ENCODE results near the gene DNAJC22. TPM values are rescaled to one million over a fixed set of nuclear protein-coding genes. Genes with fewer than 3 reads are reported as not detected.
A peak's percentile ranks its signal among the peaks of the same experiment; 100 is the strongest.

DNAJC22 gene
- total and polyA plus RNA-seq, 9 of the 15 experiments (the other 6 are each of a cell fraction or from before 2014, with no cell fraction given), result 0.10 to 1.2 (median 0.47) TPM

DNA sequence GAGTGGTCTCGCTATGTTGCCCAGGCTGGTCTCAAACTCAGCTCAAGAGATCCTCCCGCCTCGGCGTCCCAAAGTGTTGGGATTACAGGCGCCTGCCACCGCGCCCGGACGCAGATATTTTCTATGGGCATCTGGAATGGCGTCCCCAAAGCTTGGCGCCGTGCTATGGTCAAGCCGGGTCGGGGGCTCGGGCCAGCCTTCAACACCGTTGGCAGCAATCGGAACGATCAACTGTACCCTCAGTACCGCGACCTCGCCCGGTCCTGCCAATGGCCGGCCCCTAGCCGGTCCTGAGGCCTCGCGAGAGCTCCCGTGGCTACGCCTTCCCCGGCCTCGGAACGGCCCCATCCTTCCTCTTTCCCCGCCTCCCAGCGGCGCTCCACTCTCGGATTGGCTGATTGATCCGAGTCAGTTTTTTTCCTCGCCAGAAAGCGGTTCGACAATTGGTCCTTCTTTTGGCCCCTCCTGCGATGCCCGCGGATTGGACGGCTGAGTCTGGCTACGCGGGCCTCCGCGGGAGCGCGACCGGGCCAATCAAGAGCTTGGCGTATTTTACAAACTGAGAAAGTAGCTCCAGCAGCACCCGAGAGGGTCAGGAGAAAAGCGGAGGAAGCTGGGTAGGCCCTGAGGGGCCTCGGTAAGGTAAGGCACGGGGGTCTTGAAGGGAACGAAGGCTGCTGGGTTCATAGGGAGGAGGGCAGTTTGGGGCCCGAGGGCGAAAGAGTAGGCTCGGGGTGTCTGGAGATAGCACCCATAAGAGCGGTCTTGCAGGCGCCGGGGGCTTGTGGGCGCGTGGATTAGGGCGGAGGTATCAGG is 23.8 kb upstream of the DNAJC22 start, which contains the start of gene TROAP (continued):
- TF ChIP-seq KDM1A (IDR thresholded peaks at IDR 0.05), result no peak
- TF ChIP-seq NEUROD1 (IDR thresholded peaks at IDR 0.05; ENCODE audit: borderline replicate concordance, low read depth, low read length, partially characterized antibody), result peak; percentile 78
- TF ChIP-seq, protein P1, sequence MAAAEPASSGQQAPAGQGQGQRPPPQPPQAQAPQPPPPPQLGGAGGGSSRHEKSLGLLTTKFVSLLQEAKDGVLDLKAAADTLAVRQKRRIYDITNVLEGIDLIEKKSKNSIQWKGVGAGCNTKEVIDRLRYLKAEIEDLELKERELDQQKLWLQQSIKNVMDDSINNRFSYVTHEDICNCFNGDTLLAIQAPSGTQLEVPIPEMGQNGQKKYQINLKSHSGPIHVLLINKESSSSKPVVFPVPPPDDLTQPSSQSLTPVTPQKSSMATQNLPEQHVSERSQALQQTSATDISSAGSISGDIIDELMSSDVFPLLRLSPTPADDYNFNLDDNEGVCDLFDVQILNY (CRISPR knock-in tag; IDR thresholded peaks at IDR 0.05), result no peak
- no peak for TF ChIP-seq PHB2 (IDR thresholded peaks at IDR 0.05; ENCODE audit: low read depth)
- TF ChIP-seq, protein P2, sequence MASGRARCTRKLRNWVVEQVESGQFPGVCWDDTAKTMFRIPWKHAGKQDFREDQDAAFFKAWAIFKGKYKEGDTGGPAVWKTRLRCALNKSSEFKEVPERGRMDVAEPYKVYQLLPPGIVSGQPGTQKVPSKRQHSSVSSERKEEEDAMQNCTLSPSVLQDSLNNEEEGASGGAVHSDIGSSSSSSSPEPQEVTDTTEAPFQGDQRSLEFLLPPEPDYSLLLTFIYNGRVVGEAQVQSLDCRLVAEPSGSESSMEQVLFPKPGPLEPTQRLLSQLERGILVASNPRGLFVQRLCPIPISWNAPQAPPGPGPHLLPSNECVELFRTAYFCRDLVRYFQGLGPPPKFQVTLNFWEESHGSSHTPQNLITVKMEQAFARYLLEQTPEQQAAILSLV (tag; IDR thresholded peaks at IDR 0.05), result no peak
- TF ChIP-seq GATA2 (CRISPR knock-in tag; IDR thresholded peaks at IDR 0.05), result peak; percentile 41; the same call in 1 of the 2 replicates
- TF ChIP-seq PHTF2 (CRISPR knock-in tag; IDR thresholded peaks at IDR 0.05), result no peak
- TF ChIP-seq KLF6 (CRISPR knock-in tag; IDR thresholded peaks at IDR 0.05; ENCODE audit: borderline replicate concordance), result no peak
- TF ChIP-seq IRF2 (CRISPR knock-in tag; IDR thresholded peaks at IDR 0.05), result no peak
- TF ChIP-seq, protein P3, sequence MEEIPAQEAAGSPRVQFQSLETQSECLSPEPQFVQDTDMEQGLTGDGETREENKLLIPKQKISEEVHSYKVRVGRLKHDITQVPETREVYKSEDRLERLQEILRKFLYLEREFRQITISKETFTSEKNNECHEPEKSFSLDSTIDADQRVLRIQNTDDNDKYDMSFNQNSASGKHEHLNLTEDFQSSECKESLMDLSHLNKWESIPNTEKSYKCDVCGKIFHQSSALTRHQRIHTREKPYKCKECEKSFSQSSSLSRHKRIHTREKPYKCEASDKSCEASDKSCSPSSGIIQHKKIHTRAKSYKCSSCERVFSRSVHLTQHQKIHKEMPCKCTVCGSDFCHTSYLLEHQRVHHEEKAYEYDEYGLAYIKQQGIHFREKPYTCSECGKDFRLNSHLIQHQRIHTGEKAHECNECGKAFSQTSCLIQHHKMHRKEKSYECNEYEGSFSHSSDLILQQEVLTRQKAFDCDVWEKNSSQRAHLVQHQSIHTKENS (CRISPR knock-in tag; IDR thresholded peaks at IDR 0.05), result no peak
- TF ChIP-seq U2AF2 (optimal IDR thresholded peaks at IDR 0.05; ENCODE audit: low read depth, low read length), result no peak
- TF ChIP-seq STAG1 (CRISPR knock-in tag; IDR thresholded peaks at IDR 0.05; ENCODE audit: borderline replicate concordance), result no peak
- TF ChIP-seq RHOXF2B (CRISPR knock-in tag; conservative IDR thresholded peaks at IDR 0.05), result no peak
- no peak for TF ChIP-seq ZKSCAN3 (CRISPR knock-in tag; IDR thresholded peaks at IDR 0.05)
- TF ChIP-seq ZBTB17 (CRISPR knock-in tag; IDR thresholded peaks at IDR 0.05), result no peak
- no peak for TF ChIP-seq KLF1 (tag; IDR thresholded peaks at IDR 0.05)
- no peak for TF ChIP-seq NR4A1 (CRISPR knock-in tag; IDR thresholded peaks at IDR 0.05)
- TF ChIP-seq NR4A1 (tag; IDR thresholded peaks at IDR 0.05), result no peak
- no peak for TF ChIP-seq MTF1 (CRISPR knock-in tag; IDR thresholded peaks at IDR 0.05; ENCODE audit: borderline replicate concordance)
- peak; percentile 2; the same call in 1 of the 2 replicates for TF ChIP-seq NFIC (IDR thresholded peaks at IDR 0.05)
- TF ChIP-seq ZNF143 (CRISPR knock-in tag; IDR thresholded peaks at IDR 0.05), result no peak
- no peak for TF ChIP-seq DACH1 (IDR thresholded peaks at IDR 0.05; ENCODE audit: partially characterized antibody)
- no peak for TF ChIP-seq NCOA6 (IDR thresholded peaks at IDR 0.05)
- TF ChIP-seq, protein P4, sequence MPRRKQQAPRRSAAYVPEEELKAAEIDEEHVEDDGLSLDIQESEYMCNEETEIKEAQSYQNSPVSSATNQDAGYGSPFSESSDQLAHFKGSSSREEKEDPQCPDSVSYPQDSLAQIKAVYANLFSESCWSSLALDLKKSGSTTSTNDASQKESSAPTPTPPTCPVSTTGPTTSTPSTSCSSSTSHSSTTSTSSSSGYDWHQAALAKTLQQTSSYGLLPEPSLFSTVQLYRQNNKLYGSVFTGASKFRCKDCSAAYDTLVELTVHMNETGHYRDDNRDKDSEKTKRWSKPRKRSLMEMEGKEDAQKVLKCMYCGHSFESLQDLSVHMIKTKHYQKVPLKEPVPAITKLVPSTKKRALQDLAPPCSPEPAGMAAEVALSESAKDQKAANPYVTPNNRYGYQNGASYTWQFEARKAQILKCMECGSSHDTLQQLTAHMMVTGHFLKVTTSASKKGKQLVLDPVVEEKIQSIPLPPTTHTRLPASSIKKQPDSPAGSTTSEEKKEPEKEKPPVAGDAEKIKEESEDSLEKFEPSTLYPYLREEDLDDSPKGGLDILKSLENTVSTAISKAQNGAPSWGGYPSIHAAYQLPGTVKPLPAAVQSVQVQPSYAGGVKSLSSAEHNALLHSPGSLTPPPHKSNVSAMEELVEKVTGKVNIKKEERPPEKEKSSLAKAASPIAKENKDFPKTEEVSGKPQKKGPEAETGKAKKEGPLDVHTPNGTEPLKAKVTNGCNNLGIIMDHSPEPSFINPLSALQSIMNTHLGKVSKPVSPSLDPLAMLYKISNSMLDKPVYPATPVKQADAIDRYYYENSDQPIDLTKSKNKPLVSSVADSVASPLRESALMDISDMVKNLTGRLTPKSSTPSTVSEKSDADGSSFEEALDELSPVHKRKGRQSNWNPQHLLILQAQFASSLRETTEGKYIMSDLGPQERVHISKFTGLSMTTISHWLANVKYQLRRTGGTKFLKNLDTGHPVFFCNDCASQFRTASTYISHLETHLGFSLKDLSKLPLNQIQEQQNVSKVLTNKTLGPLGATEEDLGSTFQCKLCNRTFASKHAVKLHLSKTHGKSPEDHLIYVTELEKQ (CRISPR knock-in tag; IDR thresholded peaks at IDR 0.05), result no peak
- TF ChIP-seq ZNF354B (CRISPR knock-in tag; IDR thresholded peaks at IDR 0.05), result no peak
